GM18867 (cell line): ENCODE data around the gene DENND1A.
"Not testable (repeated sequence)": the region's sequence is repeated elsewhere in the genome, so short reads cannot be mapped to it uniquely, and the experiment has no call there.

ENCODE experiments used
- ATAC-seq: cut with Tn5 transposase; IDR thresholded peaks from one replicate; pipeline ENCODE4 v1.9.1; 2021; ENCODE audit warnings: mild to moderate bottlenecking, moderate library complexity; ENCODE audit not compliant: unreplicated experiment

The DENND1A gene

GRCh38 chr9:123447934-123448646 is 481.8 kb downstream of the DENND1A start:
- no peak for ATAC-seq

DNA sequence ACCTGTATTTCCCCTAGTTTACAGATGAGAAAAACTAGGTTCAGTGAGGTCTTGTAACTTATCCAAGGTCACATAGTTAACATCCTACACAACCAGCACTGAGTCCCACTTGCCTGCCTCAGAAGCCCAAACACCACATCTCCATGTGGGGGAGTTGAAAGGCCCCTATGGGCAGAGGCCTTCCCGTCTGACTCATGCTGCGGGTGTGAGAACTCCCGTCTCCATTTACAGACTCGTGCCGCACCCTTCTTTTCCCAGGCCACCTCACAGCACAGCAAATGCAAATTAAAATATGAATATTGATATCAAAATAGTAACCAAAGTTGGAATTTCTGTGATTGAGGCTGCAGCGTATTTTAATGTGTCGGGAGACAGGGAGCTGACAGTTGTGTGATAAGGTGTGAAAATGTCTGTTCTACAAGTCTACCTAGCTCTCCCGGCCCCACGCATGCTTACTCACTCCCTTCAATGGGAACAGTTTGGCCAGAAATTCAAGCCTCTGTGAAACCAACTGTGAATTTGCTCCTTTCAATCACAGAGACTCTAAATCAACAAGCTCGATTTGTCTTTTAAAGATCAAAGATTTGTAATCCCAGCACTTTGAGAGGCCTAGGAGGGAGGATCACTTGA is 483.8 kb downstream of the DENND1A start:
- ATAC-seq = no peak

GRCh38 chr9:123445116-123445515 is 484.8 kb downstream of the DENND1A start:
- no peak for ATAC-seq

DNA sequence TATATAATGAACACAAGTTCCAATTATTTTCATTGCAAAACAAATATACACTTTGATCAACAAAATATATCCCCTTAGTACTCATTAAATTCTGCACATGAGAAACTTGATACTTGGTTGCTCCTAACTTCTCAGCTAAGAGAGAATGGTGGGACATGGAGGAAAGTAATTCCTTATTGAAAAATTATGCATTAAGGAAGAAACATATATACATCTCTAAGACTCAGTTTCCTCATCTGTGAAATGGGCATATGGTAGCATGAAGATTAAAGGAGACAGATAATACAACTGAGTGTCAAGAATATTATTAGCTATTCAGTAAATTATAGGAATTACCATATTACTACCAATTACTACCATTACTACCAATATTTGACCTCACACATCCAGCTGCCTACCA is 488.2 kb downstream of the DENND1A start:
- no peak for ATAC-seq

DNA sequence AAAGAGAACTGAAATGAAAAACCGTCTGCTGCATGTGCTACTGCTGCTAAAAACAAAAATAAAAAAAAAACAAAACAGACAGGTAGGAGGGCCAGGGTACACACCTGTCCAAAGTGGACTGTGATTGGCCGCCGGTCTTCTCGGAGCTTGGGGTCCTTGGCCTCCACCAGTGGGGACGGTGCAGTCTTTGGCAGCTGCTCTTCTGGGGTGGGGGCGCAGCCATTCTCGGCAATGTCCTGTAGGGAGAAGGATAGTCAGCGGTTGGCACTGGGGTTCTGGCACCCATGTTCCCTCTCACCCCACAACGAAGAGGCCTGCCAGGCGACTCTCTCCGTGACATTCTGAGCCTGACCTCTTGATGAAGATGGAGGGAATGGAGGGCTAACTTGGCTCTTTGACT is 489.7 kb downstream of the DENND1A start:
- no peak for ATAC-seq

DNA sequence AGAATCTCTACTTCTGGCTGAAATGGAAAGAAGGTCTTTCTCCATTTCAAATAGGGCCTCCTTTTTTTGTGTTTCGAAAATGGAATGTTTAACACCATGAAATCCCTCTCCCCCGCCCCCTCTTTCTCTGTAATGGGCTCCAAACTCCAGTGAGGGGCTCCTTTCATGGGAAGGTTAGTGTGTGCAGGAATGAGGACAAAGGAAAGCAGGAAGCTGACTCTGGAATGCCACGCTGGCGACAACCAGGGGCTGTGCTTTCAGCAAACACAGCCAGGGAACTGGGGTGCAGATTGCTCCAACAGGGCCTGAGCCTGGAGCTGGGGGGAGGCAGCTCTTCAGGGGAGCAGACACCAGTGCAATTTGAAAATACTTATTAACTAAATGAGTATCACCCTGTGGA is 491.1 kb downstream of the DENND1A start:
- no peak for ATAC-seq

DNA sequence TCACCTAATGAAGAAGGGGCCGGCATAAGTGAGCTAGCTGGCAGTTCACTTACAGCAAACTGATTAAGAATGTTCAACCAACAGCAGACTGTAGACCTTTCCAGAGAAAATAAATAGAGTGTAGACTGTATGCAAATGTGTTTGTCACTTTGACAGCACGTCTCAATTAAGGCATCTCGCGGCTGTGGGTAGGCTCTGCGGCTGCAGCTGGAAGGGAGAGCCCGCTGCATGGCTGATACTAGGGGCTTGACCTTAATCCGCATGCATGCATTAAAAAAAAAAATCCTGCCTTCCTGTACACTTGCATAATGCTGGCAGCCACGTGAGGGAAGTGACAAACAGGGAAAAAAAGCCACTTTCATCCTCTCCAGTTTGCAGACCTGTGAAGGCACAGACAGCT is 491.6 kb downstream of the DENND1A start:
- no peak for ATAC-seq

GRCh38 chr9:123437201-123437600 is 492.7 kb downstream of the DENND1A start:
- no peak for ATAC-seq

DNA sequence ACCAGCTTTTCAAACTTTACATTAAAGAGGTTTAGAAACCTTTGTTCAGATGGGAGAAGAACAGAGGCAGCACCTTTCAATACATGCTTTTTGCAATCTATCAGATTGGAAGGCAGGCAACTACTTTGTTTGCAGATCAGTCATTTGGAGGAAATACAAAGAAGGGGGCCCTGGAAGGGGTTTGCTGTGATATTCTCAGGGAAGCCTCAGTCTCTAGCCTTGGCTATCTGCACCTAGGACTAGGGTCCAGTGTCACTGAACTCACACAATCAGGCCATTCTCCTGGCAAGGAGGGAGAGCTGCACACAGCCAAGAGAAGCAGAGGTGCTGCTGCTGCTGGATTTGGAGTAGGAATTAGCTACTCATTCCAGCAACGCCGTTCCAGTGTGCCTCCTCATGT is 494.5 kb downstream of the DENND1A start:
- ATAC-seq = no peak

GRCh38 chr9:123434619-123435240 is 495.2 kb downstream of the DENND1A start:
- ATAC-seq = no peak

DNA sequence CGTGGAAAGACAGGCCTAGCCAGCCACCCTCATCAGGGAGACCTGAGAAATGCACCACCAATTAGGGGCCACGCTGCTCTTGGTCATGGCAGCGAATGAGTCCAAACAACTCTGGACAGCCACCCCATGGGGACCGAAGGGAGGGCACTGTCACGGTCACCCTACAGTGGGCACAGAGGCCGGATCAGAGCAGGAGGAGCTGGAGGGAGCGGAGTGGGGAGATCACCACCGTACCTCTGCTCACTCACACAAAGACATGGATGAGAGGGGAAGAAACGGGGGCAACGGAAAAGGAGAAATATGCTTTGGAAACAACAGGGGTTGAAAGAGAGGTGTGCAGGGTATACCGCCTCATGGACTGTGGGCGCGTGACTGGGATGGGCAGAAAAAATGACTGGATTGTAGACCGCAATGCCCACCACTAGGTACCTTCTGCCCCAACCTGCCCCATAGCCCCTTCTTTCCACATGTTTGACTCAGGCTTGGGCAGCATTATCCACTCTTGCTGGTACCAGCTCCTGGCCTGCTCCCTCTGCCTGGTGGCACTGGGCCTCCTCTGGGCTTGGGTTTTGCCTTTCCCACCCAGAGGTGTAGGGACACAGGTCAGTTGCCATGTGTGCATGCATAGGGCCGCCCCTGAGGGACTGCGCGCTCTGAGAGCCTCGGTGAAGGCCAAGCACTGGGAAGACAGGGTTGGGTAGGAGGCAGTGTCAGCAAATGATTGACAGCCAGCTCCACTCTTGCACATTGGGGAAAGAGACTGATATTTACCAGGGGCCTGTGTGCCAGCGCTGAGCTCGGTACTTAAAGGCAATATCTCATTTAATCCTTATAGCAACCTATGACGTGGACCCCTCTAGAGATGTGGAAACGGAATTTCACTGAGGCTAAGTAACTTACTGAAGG is 497.3 kb downstream of the DENND1A start:
- ATAC-seq = no peak

- no peak for ATAC-seq
Observed at GRCh38 chr9:123431581-123431980, 498.3 kb downstream of the DENND1A start.

DNA sequence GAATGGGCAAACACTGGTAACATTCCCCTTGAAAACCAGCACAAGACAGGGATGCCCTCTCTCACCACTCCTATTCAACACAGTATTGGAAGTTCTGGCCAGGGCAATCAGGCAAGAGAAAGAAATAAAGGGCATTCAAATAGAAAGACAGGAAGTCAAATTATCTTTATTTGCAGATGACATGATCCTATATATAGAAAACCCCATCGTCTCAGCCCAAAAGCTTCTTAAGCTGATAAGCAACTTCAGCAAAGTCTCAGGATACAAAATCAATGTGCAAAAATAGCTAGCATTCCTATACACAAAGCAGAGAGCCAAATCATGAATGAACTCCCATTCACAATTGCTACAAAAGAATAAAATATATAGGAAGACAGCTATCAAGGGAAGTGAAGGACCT is 501.5 kb downstream of the DENND1A start:
- not testable (repeated sequence) for ATAC-seq

DNA sequence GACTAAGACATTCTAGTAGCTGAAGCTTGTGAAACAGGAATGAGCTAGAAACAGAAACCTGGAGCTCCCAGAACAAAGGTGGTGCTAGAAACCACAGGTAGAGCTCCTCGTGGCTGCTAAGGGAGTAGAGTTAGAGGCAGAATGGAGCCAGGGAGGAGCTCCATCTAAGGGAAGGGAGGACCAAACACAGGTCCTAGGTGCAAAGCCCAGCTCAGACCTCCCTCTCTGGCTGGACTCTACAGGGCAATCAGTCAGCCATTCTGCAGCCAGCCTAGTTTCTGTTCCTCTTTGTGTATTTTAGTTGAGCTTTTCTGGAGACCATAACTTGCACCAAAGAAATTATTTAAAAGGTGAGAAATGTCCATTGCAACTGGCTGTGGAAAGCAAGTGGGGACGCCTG is 503.5 kb downstream of the DENND1A start:
- ATAC-seq = peak; percentile 83

DNA sequence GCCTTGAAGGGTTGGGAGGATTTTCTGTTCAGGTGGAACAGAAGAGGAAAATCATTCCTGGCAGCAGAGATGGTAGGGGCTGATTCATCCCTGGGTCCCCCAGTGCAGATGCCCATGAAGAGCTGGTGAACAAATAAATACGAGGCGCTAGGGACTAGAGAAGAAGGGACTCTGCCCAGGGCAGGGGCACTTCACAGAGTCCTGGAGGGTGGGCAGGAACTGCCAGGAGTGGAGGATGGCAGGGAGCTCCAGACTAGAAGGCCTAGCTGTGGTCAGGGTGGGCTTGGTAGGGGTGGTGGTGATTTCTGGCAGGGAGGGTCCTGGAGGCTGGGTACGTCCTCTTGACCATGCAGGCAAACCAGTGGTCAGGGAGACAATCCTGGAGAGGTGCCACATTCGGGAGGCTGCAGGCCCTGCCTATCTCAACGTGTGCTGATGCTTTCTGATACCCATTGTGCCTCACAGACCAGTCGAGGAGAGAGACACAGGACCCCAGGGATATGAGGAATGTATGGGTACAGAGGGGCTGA is 504.0 kb downstream of the DENND1A start:
- no peak for ATAC-seq

- no peak for ATAC-seq
Observed at GRCh38 chr9:123425261-123425821, 504.6 kb downstream of the DENND1A start.

DNA sequence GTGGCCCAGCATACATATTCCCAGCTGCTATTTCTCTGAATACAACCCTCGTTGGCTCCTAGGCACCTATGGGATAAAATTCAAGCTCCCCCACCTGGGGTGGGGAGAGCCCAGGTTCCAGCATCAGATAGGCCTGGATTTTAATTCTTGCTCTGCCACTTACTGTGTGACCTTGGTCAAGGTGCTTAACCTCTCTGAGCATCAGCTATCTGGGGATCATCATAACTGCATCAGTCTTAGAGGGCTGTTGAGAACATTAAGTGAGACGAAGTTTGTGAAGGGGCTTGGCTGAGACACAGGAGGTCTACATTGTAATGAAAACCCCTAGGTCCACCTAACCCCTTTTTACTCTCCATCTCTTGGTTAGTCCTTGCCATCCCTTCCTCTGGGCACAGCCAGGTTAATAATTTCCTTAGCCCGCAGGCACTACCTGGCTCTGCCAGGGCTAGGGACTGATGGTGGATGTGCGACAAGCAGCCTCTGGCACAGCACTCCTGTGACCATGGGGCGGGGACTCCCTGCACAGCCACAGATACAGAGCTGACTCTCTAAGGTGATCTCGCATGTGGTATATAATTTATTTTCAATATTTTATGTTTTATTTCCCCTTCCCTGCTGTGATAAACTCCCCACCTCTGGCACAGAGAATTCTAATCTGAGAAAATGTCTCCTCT is 505.2 kb downstream of the DENND1A start:
- no peak for ATAC-seq

- ATAC-seq = no peak
Observed at GRCh38 chr9:123424131-123424530, 505.8 kb downstream of the DENND1A start.

GRCh38 chr9:123423311-123423640 is 506.6 kb downstream of the DENND1A start:
- no peak for ATAC-seq

DNA sequence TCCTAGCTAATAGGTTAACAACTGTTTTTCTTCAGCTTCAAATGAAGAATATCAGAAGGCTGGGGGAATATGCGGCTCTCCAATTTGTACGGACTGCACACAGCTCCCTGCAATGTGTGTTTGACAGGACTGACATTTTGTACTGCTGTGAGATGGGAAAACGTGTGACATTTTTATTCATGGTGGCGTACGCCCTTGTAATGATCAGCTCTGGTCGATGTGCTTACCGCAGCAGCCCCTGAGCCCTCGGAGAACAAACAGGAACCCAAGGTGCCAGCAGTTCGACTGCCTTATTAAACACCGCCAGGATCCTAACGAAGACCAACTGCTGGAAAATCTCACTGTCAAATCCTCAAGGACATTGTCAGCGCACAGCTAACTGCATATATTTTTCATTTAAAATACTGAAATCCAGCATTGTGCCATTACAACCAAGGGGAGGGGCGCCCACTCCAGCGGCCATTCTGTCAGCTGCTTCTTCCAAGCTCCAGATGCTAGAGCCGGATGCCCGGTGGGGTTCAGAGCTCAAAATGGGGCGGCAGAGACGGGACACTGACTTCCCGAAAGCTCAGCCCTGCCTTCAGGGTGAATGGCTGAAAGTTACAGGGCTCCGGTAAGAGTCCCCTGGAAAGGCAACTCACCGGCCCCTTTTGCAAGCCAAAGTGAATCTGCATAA is 507.2 kb downstream of the DENND1A start:
- no peak for ATAC-seq
